ENCODE data around the gene FASTK. TPM values are rescaled to one million over a fixed set of nuclear protein-coding genes. Genes with fewer than 3 reads are reported as not detected.
A peak's percentile ranks its signal among the peaks of the same experiment; 100 is the strongest.

FASTK gene
- 42.4 TPM for total RNA-seq
- 87.8 TPM for polyA plus RNA-seq

GRCh38 chr7:151080522-151081169, at the start of gene FASTK:
FASTK (minus strand) TSS chr7:151080809; CDS start chr7:151080766, 43 bp downstream.
- peak within 1 kb of the TSS; percentile 97 for H3K27ac ChIP-seq (ENCODE audit: low read depth)
- no peaks in the 10 kb centered on the region for H3K36me3 ChIP-seq (ENCODE audit: insufficient read depth)
- DNase-seq (ENCODE audit: extremely low spot score), result peak; percentile 79
- no peaks in the 10 kb centered on the region for H3K4me1 ChIP-seq (ENCODE audit: insufficient read depth)
- 1% methylated on average over 66 of the region's 66 CpGs for WGBS
- peak within 1 kb of the TSS; percentile 81 for H3K4me3 ChIP-seq (ENCODE audit: low read depth, low read length)

GRCh38 chr7:151129960-151130591, 49.5 kb upstream of the FASTK start:
- Histone ChIP-seq H3K36me3 (ENCODE audit: insufficient read depth) (peaks cover 5% of the 10 kb centered on the region), H3K4me3 (ENCODE audit: low read depth, low read length) (no peak overlapping the region), H3K27ac (ENCODE audit: low read depth) (no peak overlapping the region), H3K4me1 (ENCODE audit: insufficient read depth) (no peaks in the 10 kb centered on the region)
- 96% methylated on average over 9 of the region's 9 CpGs for WGBS
- no peak for DNase-seq (ENCODE audit: extremely low spot score)

- Histone ChIP-seq H3K4me3 (ENCODE audit: low read depth, low read length) (no peak overlapping the region), H3K4me1 (ENCODE audit: insufficient read depth) (no peaks in the 10 kb centered on the region), H3K27ac (ENCODE audit: low read depth) (no peak overlapping the region), H3K36me3 (ENCODE audit: insufficient read depth) (peaks cover 5% of the 10 kb centered on the region)
- WGBS, result 89% methylated on average over 28 of the region's 28 CpGs
- DNase-seq (ENCODE audit: extremely low spot score), result no peak
These were observed 48.7 kb upstream of the FASTK start for GRCh38 chr7:151129117-151129959.

- H3K4me1 ChIP-seq (ENCODE audit: insufficient read depth), result no peaks in the 10 kb centered on the region
- no peak overlapping the region for H3K27ac ChIP-seq (ENCODE audit: low read depth)
- peaks cover 2% of the 10 kb centered on the region for H3K36me3 ChIP-seq (ENCODE audit: insufficient read depth)
- DNase-seq (ENCODE audit: extremely low spot score), result no peak
- 87% methylated on average over 8 of the region's 8 CpGs for WGBS
- H3K4me3 ChIP-seq (ENCODE audit: low read depth, low read length), result no peak overlapping the region
These were observed 48.1 kb upstream of the FASTK start for GRCh38 chr7:151128716-151129115.

- no peak overlapping the region for H3K27ac ChIP-seq (ENCODE audit: low read depth)
- 80% methylated on average over 14 of the region's 14 CpGs for WGBS
- H3K4me1 ChIP-seq (ENCODE audit: insufficient read depth), result no peaks in the 10 kb centered on the region
- no peak overlapping the region for H3K4me3 ChIP-seq (ENCODE audit: low read depth, low read length)
- H3K36me3 ChIP-seq (ENCODE audit: insufficient read depth), result peaks cover 2% of the 10 kb centered on the region
- DNase-seq (ENCODE audit: extremely low spot score), result no peak
These were observed 47.5 kb upstream of the FASTK start for GRCh38 chr7:151128144-151128543.

GRCh38 chr7:151126491-151127137, 46.0 kb upstream of the FASTK start:
- Histone ChIP-seq H3K4me1 (ENCODE audit: insufficient read depth) (no peaks in the 10 kb centered on the region), H3K36me3 (ENCODE audit: insufficient read depth) (no peaks in the 10 kb centered on the region), H3K4me3 (ENCODE audit: low read depth, low read length) (no peak overlapping the region), H3K27ac (ENCODE audit: low read depth) (no peak overlapping the region)
- WGBS, result 79% methylated on average over 19 of the region's 19 CpGs
- DNase-seq (ENCODE audit: extremely low spot score), result no peak

GRCh38 chr7:151125846-151126481, 45.4 kb upstream of the FASTK start:
- 25% methylated on average over 58 of the region's 58 CpGs for WGBS
- DNase-seq (ENCODE audit: extremely low spot score), result no peak
- Histone ChIP-seq H3K4me3 (ENCODE audit: low read depth, low read length) (peak overlapping the region; percentile 8), H3K36me3 (ENCODE audit: insufficient read depth) (no peaks in the 10 kb centered on the region), H3K27ac (ENCODE audit: low read depth) (no peak overlapping the region), H3K4me1 (ENCODE audit: insufficient read depth) (no peaks in the 10 kb centered on the region)

GRCh38 chr7:151125470-151125845, 44.8 kb upstream of the FASTK start:
- 21% methylated on average over 22 of the region's 22 CpGs for WGBS
- Histone ChIP-seq H3K27ac (ENCODE audit: low read depth) (no peak overlapping the region), H3K36me3 (ENCODE audit: insufficient read depth) (no peaks in the 10 kb centered on the region), H3K4me3 (ENCODE audit: low read depth, low read length) (peak overlapping the region; percentile 8), H3K4me1 (ENCODE audit: insufficient read depth) (no peaks in the 10 kb centered on the region)
- no peak for DNase-seq (ENCODE audit: extremely low spot score)

GRCh38 chr7:151124899-151125399, 44.3 kb upstream of the FASTK start:
- H3K36me3 ChIP-seq (ENCODE audit: insufficient read depth), result no peaks in the 10 kb centered on the region
- H3K27ac ChIP-seq (ENCODE audit: low read depth), result no peak overlapping the region
- WGBS, result 92% methylated on average over 14 of the region's 14 CpGs
- H3K4me3 ChIP-seq (ENCODE audit: low read depth, low read length), result no peak overlapping the region
- H3K4me1 ChIP-seq (ENCODE audit: insufficient read depth), result no peaks in the 10 kb centered on the region
- no peak for DNase-seq (ENCODE audit: extremely low spot score)

- WGBS, result 89% methylated on average over 7 of the region's 7 CpGs
- no peak for DNase-seq (ENCODE audit: extremely low spot score)
- peaks cover 2% of the 10 kb centered on the region for H3K36me3 ChIP-seq (ENCODE audit: insufficient read depth)
- H3K4me1 ChIP-seq (ENCODE audit: insufficient read depth), result no peaks in the 10 kb centered on the region
- no peak overlapping the region for H3K4me3 ChIP-seq (ENCODE audit: low read depth, low read length)
- no peak overlapping the region for H3K27ac ChIP-seq (ENCODE audit: low read depth)
These were observed 43.9 kb upstream of the FASTK start for GRCh38 chr7:151124481-151124880.

- Histone ChIP-seq H3K36me3 (ENCODE audit: insufficient read depth) (peaks cover 2% of the 10 kb centered on the region), H3K4me1 (ENCODE audit: insufficient read depth) (no peaks in the 10 kb centered on the region), H3K27ac (ENCODE audit: low read depth) (no peak overlapping the region), H3K4me3 (ENCODE audit: low read depth, low read length) (no peak overlapping the region)
- peak; percentile 59 for DNase-seq (ENCODE audit: extremely low spot score)
- 45% methylated on average over 24 of the region's 24 CpGs for WGBS
These were observed 43.3 kb upstream of the FASTK start for GRCh38 chr7:151123822-151124464.

GRCh38 chr7:151123158-151123821, 42.7 kb upstream of the FASTK start:
- DNase-seq (ENCODE audit: extremely low spot score), result no peak
- 91% methylated on average over 50 of the region's 50 CpGs for WGBS
- no peak overlapping the region for H3K27ac ChIP-seq (ENCODE audit: low read depth)
- H3K36me3 ChIP-seq (ENCODE audit: insufficient read depth), result peaks cover 2% of the 10 kb centered on the region
- H3K4me3 ChIP-seq (ENCODE audit: low read depth, low read length), result no peak overlapping the region
- H3K4me1 ChIP-seq (ENCODE audit: insufficient read depth), result no peaks in the 10 kb centered on the region
